ENCODE data around the gene GREB1. TPM values are rescaled to one million over a fixed set of nuclear protein-coding genes. Genes with fewer than 3 reads are reported as not detected.
A peak's percentile ranks its signal among the peaks of the same experiment; 100 is the strongest.
"Not testable (repeated sequence)": the region's sequence is repeated elsewhere in the genome, so short reads cannot be mapped to it uniquely, and the experiment has no call there.

Gene GREB1
- total RNA-seq, 1 experiment from 2014 or later, result 0.37 TPM

DNA sequence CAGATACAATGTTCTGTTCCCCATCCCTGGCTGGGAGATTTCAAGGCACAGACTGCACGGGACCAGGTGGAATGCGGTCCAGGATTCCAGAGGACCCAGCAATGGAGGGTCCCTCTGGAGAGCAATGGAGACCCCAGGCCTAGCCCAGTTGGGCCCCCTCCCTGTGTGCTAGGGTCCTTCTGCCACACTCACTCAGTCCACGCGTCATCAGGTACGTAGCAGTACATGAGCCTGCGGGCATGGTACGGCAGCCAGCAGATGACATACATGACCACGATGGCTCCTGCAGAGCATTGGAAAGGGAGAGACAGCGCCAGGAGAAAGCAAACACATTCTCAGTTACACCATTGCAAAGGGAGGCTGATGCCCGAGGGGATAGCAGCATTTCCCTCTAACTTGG lies 126.0 kb downstream of the GREB1 start:
- H3K4me1 ChIP-seq (replicated peaks; ENCODE audit: insufficient read depth), result peaks cover 61% of the 10 kb centered on the region
- no peaks in the 10 kb centered on the region for H3K36me3 ChIP-seq (ENCODE audit: low read depth)
- DNase-seq, result no peak
- ChIA-PET POLR2A (ENCODE audit: unreplicated experiment) (no interaction called here), CTCF (no interaction called here)
- no peak overlapping the region for H3K4me3 ChIP-seq
- no peaks in the 10 kb centered on the region for H3K9me2 ChIP-seq (ENCODE audit: insufficient read depth)
- no peaks in the 10 kb centered on the region for H3K79me2 ChIP-seq (ENCODE audit: low read depth)
- intact Hi-C loops (cut with micrococcal nuclease; ENCODE audit: unreplicated experiment), result no loop called here
- no peaks in the 10 kb centered on the region; the same call in 1 of the 2 replicates for H3K9me3 ChIP-seq (ENCODE audit: insufficient read depth, low read depth)
- peaks cover 30% of the 10 kb centered on the region for H3F3A ChIP-seq (ENCODE audit: insufficient read depth, low read depth)
- peaks cover 29% of the 10 kb centered on the region for H3K27me3 ChIP-seq (ENCODE audit: insufficient read depth, low read depth)
- no TSS peak for BruUV-seq (replicated peaks)
- H3K4me2 ChIP-seq, result no peak overlapping the region
- no peak overlapping the region for H3K27ac ChIP-seq
- H4K20me1 ChIP-seq (ENCODE audit: insufficient read depth), result no peaks in the 10 kb centered on the region
- TF ChIP-seq, protein P1, sequence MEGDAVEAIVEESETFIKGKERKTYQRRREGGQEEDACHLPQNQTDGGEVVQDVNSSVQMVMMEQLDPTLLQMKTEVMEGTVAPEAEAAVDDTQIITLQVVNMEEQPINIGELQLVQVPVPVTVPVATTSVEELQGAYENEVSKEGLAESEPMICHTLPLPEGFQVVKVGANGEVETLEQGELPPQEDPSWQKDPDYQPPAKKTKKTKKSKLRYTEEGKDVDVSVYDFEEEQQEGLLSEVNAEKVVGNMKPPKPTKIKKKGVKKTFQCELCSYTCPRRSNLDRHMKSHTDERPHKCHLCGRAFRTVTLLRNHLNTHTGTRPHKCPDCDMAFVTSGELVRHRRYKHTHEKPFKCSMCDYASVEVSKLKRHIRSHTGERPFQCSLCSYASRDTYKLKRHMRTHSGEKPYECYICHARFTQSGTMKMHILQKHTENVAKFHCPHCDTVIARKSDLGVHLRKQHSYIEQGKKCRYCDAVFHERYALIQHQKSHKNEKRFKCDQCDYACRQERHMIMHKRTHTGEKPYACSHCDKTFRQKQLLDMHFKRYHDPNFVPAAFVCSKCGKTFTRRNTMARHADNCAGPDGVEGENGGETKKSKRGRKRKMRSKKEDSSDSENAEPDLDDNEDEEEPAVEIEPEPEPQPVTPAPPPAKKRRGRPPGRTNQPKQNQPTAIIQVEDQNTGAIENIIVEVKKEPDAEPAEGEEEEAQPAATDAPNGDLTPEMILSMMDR (conservative IDR thresholded peaks at IDR 0.05), result no peak
- TF ChIP-seq EZH2 (IDR thresholded peaks at IDR 0.05; ENCODE audit: low read depth), result no peak
- H2AFZ ChIP-seq, result no peak overlapping the region

DNA sequence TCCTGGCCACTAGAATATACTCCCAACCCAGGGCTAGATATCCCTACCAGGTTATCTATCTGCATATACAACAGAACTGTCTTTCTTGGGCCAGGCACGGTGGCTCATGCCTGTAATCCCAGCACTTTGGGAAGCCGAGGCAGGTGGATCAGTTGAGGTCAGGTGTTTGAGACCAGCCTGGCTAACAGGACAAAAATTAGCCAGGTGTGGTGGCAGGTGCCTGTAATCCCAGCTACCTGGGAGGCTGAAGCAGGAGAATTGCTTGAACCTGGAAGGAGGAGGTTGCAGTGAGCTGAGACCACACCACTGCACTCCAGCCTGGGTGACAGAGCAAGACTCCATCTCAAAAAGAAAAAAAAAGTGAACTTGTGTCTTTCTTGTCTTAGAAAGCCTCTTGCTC lies 126.6 kb downstream of the GREB1 start:
- H4K20me1 ChIP-seq (ENCODE audit: insufficient read depth); H3K79me2 ChIP-seq (ENCODE audit: low read depth); H2AFZ ChIP-seq; H3K9me2 ChIP-seq (ENCODE audit: insufficient read depth); H3K36me3 ChIP-seq (ENCODE audit: low read depth); DNase-seq; intact Hi-C loops (cut with micrococcal nuclease; ENCODE audit: unreplicated experiment); H3K27ac ChIP-seq; CTCF ChIA-PET; H3K9me3 ChIP-seq (ENCODE audit: insufficient read depth, low read depth); H3K4me3 ChIP-seq; POLR2A ChIA-PET (ENCODE audit: unreplicated experiment); H3K4me2 ChIP-seq; BruUV-seq (replicated peaks): not testable (repeated sequence)
- Histone ChIP-seq H3F3A (ENCODE audit: insufficient read depth, low read depth) (peaks cover 28% of the 10 kb centered on the region), H3K27me3 (ENCODE audit: insufficient read depth, low read depth) (peaks cover 29% of the 10 kb centered on the region), H3K4me1 (replicated peaks; ENCODE audit: insufficient read depth) (peaks cover 64% of the 10 kb centered on the region)

DNA sequence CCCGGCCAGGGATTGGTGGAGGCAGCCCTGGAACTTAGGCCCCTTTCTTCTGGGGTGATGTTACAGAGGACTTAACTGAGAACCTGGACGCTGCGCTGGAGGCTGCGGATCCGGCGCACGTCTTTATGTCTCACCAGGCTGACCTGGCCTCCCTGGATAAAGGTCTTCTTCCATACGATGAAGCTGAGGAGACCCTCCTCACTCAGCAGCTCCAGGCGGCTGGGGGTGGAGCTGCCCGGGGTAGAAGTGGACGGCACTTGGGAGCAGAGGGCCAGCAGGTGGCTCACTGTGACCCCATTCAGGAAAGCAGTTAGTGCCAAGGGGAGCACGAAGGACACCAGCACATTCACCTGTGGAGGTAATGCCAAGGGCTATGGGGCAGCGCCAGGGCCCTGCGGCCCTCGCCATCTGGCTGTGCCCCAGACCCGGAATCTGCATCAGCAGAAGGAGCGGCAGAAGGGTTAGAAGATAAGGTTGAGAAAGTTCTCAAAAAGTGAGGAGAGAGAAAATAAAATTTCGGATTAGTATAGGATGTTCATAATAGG lies 128.1 kb downstream of the GREB1 start:
- Histone ChIP-seq H3K4me2 (no peak overlapping the region), H3K9me3 (ENCODE audit: insufficient read depth, low read depth) (no peaks in the 10 kb centered on the region; the same call in 1 of the 2 replicates), H3K27ac (no peak overlapping the region), H3K9me2 (ENCODE audit: insufficient read depth) (no peaks in the 10 kb centered on the region), H2AFZ (no peak overlapping the region), H3K4me1 (replicated peaks; ENCODE audit: insufficient read depth) (peaks cover 62% of the 10 kb centered on the region), H3K36me3 (ENCODE audit: low read depth) (no peaks in the 10 kb centered on the region), H4K20me1 (ENCODE audit: insufficient read depth) (no peaks in the 10 kb centered on the region), H3K27me3 (ENCODE audit: insufficient read depth, low read depth) (peaks cover 29% of the 10 kb centered on the region), H3K79me2 (ENCODE audit: low read depth) (no peaks in the 10 kb centered on the region), H3F3A (ENCODE audit: insufficient read depth, low read depth) (peaks cover 22% of the 10 kb centered on the region), H3K4me3 (no peak overlapping the region)
- BruUV-seq (replicated peaks), result no TSS peak
- DNase-seq, result no peak
- TF ChIP-seq, protein P1 (conservative IDR thresholded peaks at IDR 0.05), result no peak
- TF ChIP-seq EZH2 (IDR thresholded peaks at IDR 0.05; ENCODE audit: low read depth), result no peak
- intact Hi-C loops (cut with micrococcal nuclease; ENCODE audit: unreplicated experiment), result no loop called here
- POLR2A ChIA-PET (ENCODE audit: unreplicated experiment), result no interaction called here
- CTCF ChIA-PET, result no interaction called here

DNA sequence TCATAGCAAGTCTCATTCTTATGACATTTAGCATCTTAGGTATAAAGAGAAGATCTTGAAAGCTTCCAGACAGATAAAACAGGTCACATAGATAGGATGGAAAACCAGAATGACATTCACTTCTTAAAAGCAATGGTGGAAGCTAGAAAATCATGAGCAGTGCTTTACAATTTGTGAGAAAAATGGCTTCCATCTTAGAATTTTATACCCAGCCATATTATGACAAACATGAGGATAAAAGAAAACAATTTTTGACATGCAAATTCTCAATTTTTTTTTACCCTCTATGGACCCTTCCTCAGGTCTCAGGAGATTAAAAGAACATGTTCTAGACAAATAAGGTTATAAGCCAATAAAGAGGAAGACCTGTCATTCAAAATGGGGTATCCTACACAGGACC lies 129.0 kb downstream of the GREB1 start:
- BruUV-seq (replicated peaks), result no TSS peak
- DNase-seq, result no peak
- H4K20me1 ChIP-seq (ENCODE audit: insufficient read depth), result no peaks in the 10 kb centered on the region
- peaks cover 29% of the 10 kb centered on the region for H3K27me3 ChIP-seq (ENCODE audit: insufficient read depth, low read depth)
- no peak overlapping the region for H2AFZ ChIP-seq
- ChIA-PET POLR2A (ENCODE audit: unreplicated experiment) (no interaction called here), CTCF (no interaction called here)
- H3K4me3 ChIP-seq, result no peak overlapping the region
- TF ChIP-seq, protein P1 (conservative IDR thresholded peaks at IDR 0.05), result no peak
- no peak for TF ChIP-seq EZH2 (IDR thresholded peaks at IDR 0.05; ENCODE audit: low read depth)
- no peaks in the 10 kb centered on the region for H3K79me2 ChIP-seq (ENCODE audit: low read depth)
- no peaks in the 10 kb centered on the region for H3K9me2 ChIP-seq (ENCODE audit: insufficient read depth)
- no peaks in the 10 kb centered on the region for H3K36me3 ChIP-seq (ENCODE audit: low read depth)
- peak overlapping the region; percentile 63 for H3K4me2 ChIP-seq
- H3K9me3 ChIP-seq (ENCODE audit: insufficient read depth, low read depth), result no peaks in the 10 kb centered on the region; the same call in 1 of the 2 replicates
- peaks cover 60% of the 10 kb centered on the region for H3K4me1 ChIP-seq (replicated peaks; ENCODE audit: insufficient read depth)
- no peak overlapping the region for H3K27ac ChIP-seq
- H3F3A ChIP-seq (ENCODE audit: insufficient read depth, low read depth), result peaks cover 19% of the 10 kb centered on the region
- intact Hi-C loops (cut with micrococcal nuclease; ENCODE audit: unreplicated experiment), result no loop called here
